ENCODE measurements around the gene CYTL1. TPM values are rescaled to one million over a fixed set of nuclear protein-coding genes. Genes with fewer than 3 reads are reported as not detected.

The CYTL1 gene
- total RNA-seq, 1 donor from 2014 or later, result not detected

GRCh38 chr4:5021546-5021945 lies 2.3 kb upstream of the CYTL1 start:
- Mint-ChIP-seq H3K4me1 (ENCODE audit: low read depth, unreplicated experiment) (no peaks in the 10 kb centered on the region), H3K27ac (ENCODE audit: unreplicated experiment) (no peak overlapping the region), H3K4me3 (ENCODE audit: unreplicated experiment) (no peak overlapping the region), H3K36me3 (ENCODE audit: unreplicated experiment) (peaks cover 13% of the 10 kb centered on the region), H3K9me3 (ENCODE audit: unreplicated experiment) (peaks cover 6% of the 10 kb centered on the region), H3K27me3 (ENCODE audit: unreplicated experiment) (peaks cover 3% of the 10 kb centered on the region)
- no peak for DNase-seq
- TF ChIP-seq, protein P1, sequence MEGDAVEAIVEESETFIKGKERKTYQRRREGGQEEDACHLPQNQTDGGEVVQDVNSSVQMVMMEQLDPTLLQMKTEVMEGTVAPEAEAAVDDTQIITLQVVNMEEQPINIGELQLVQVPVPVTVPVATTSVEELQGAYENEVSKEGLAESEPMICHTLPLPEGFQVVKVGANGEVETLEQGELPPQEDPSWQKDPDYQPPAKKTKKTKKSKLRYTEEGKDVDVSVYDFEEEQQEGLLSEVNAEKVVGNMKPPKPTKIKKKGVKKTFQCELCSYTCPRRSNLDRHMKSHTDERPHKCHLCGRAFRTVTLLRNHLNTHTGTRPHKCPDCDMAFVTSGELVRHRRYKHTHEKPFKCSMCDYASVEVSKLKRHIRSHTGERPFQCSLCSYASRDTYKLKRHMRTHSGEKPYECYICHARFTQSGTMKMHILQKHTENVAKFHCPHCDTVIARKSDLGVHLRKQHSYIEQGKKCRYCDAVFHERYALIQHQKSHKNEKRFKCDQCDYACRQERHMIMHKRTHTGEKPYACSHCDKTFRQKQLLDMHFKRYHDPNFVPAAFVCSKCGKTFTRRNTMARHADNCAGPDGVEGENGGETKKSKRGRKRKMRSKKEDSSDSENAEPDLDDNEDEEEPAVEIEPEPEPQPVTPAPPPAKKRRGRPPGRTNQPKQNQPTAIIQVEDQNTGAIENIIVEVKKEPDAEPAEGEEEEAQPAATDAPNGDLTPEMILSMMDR (IDR thresholded peaks at IDR 0.05; ENCODE audit: partially characterized antibody, unreplicated experiment), result no peak

- Mint-ChIP-seq H3K4me3 (ENCODE audit: unreplicated experiment) (no peak overlapping the region), H3K4me1 (ENCODE audit: low read depth, unreplicated experiment) (no peaks in the 10 kb centered on the region), H3K9me3 (ENCODE audit: unreplicated experiment) (peaks cover 6% of the 10 kb centered on the region), H3K27me3 (ENCODE audit: unreplicated experiment) (peaks cover 3% of the 10 kb centered on the region), H3K36me3 (ENCODE audit: unreplicated experiment) (peaks cover 13% of the 10 kb centered on the region), H3K27ac (ENCODE audit: unreplicated experiment) (no peak overlapping the region)
- DNase-seq, result no peak
- TF ChIP-seq, protein P1 (IDR thresholded peaks at IDR 0.05; ENCODE audit: partially characterized antibody, unreplicated experiment), result no peak
These were observed 1.1 kb upstream of the CYTL1 start for GRCh38 chr4:5020341-5020740.

- Mint-ChIP-seq H3K36me3 (ENCODE audit: unreplicated experiment) (peaks cover 13% of the 10 kb centered on the region), H3K9me3 (ENCODE audit: unreplicated experiment) (peaks cover 6% of the 10 kb centered on the region), H3K27ac (ENCODE audit: unreplicated experiment) (no peak overlapping the region), H3K4me1 (ENCODE audit: low read depth, unreplicated experiment) (no peaks in the 10 kb centered on the region), H3K4me3 (ENCODE audit: unreplicated experiment) (no peak overlapping the region), H3K27me3 (ENCODE audit: unreplicated experiment) (peaks cover 3% of the 10 kb centered on the region)
- TF ChIP-seq, protein P1 (IDR thresholded peaks at IDR 0.05; ENCODE audit: partially characterized antibody, unreplicated experiment), result no peak
- DNase-seq, result no peak
These were observed 538 bp upstream of the CYTL1 start for GRCh38 chr4:5019796-5020195.

DNA sequence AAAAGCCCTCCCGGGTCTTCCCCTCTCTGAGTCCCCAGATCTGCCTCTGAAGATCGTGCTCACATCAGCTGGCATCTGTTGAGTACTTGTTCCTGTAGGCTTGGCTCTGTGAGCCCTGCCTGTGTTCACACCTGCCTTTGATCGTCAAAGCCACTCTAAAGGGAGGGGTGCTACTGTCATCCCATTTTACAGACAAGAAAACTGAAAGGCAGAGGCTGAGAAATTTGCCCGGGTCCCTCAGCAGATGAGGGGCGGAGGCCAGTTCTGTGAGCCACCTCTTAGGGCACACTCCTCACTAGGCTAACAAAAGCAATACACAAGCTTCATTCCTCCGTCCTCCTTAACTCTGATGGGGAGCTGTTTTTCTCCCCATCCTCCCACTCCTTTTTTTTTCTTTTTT lies 655 bp downstream of the CYTL1 start:
- Mint-ChIP-seq H3K4me1 (ENCODE audit: low read depth, unreplicated experiment) (no peaks in the 10 kb centered on the region), H3K36me3 (ENCODE audit: unreplicated experiment) (peaks cover 8% of the 10 kb centered on the region), H3K27ac (ENCODE audit: unreplicated experiment) (no peak overlapping the region), H3K9me3 (ENCODE audit: unreplicated experiment) (peaks cover 4% of the 10 kb centered on the region), H3K27me3 (ENCODE audit: unreplicated experiment) (peaks cover 3% of the 10 kb centered on the region), H3K4me3 (ENCODE audit: unreplicated experiment) (no peak overlapping the region)
- TF ChIP-seq, protein P1 (IDR thresholded peaks at IDR 0.05; ENCODE audit: partially characterized antibody, unreplicated experiment), result no peak
- DNase-seq, result no peak

DNA sequence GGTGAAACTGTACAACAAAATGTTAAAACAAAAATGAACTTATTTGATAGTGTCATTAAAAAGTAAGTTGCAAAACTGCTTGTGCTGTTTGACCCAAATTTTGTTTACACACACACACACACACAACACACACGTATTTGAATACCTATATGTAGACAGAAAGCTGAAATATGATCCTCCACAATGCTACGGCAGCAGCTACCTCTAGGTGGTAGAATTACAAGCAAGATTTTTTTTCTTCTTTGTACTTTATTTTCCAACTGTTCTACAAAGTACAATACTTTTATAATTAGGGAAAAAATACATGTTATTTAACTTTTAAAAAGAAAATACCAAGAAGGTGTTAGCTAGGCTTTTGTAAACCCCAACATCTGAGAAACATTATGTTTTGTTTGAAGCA lies 1.2 kb downstream of the CYTL1 start:
- peaks cover 4% of the 10 kb centered on the region for H3K36me3 Mint-ChIP-seq (ENCODE audit: unreplicated experiment)
- H3K4me1 Mint-ChIP-seq (ENCODE audit: low read depth, unreplicated experiment), result no peaks in the 10 kb centered on the region
- TF ChIP-seq, protein P1 (IDR thresholded peaks at IDR 0.05; ENCODE audit: partially characterized antibody, unreplicated experiment), result no peak
- no peaks in the 10 kb centered on the region for H3K9me3 Mint-ChIP-seq (ENCODE audit: unreplicated experiment)
- DNase-seq, result no peak
- peaks cover 3% of the 10 kb centered on the region for H3K27me3 Mint-ChIP-seq (ENCODE audit: unreplicated experiment)
- H3K4me3 Mint-ChIP-seq (ENCODE audit: unreplicated experiment), result no peak overlapping the region
- H3K27ac Mint-ChIP-seq (ENCODE audit: unreplicated experiment), result no peak overlapping the region
